Common myeloid progenitor, CD34-positive (primary cell): Measurements from ENCODE around the gene SCYGR7.

Experiments
- CTCF ChIA-PET: fragments of 350-600 bp; sonication (Branson Sonifier 250); formaldehyde crosslinking; loops from one replicate; lab custom pipeline; 2021; ENCODE audit warnings: antibody characterized with exemption; lab: Charles Lee
- POLR2A ChIA-PET: fragments of 350-600 bp; sonication (Branson Sonifier 250); formaldehyde crosslinking; loops from one replicate; lab custom pipeline; 2021; ENCODE audit warnings: antibody characterized with exemption; lab: Charles Lee
- DNase-seq, 3 donors: peaks; one replicate each; pipeline versions ENCODE4 v3.0.0 to v3.0.0-alpha.2; 2013
- H3K27ac ChIP-seq, 2 experiments: 1 replicate in 1 of 2; 2 replicates in 1 of 2; pipeline ENCODE4 v1.7.0; 2013; ENCODE audit warnings: inconsistent platforms in 2 of 2, low read length in 2 of 2, mild to moderate bottlenecking in 2 of 2, low read depth in 1 of 2, moderate library complexity in 1 of 2; ENCODE audit not compliant: severe bottlenecking in 2 of 2, insufficient read depth in 1 of 2, poor library complexity in 1 of 2
- H3K27me3 ChIP-seq, 5 experiments: replicated peaks in 2 of 5; 1 replicate in 3 of 5; 2 replicates in 2 of 5; pipeline versions ENCODE4 v1.6.1 to v1.7.0; 2013; ENCODE audit warnings: low read length in 4 of 5, mild to moderate bottlenecking in 2 of 5, moderate library complexity in 2 of 5, inconsistent platforms in 1 of 5; ENCODE audit not compliant: insufficient read depth in 5 of 5, control insufficient read depth in 4 of 5
- H3K36me3 ChIP-seq, 4 experiments: 1 replicate in 2 of 4; 2 replicates in 2 of 4; pipeline versions ENCODE4 v1.6.1 to v1.7.0; 2013; ENCODE audit warnings: low read length in 3 of 4, control low read depth in 1 of 4, mild to moderate bottlenecking in 1 of 4; ENCODE audit not compliant: control insufficient read depth in 4 of 4, insufficient read depth in 4 of 4
- H3K4me1 ChIP-seq, 4 experiments: 1 replicate in 3 of 4; 2 replicates in 1 of 4; pipeline versions ENCODE4 v1.6.1 to v1.7.1; 2013; ENCODE audit warnings: low read length in 3 of 4, mild to moderate bottlenecking in 3 of 4, control low read depth in 1 of 4, inconsistent platforms in 1 of 4, moderate library complexity in 1 of 4; ENCODE audit not compliant: control insufficient read depth in 4 of 4, insufficient read depth in 4 of 4; ENCODE audit errors: control extremely low read depth in 1 of 4
- H3K4me3 ChIP-seq, 7 experiments: 1 replicate in 4 of 7; 2 replicates in 3 of 7; pipeline versions ENCODE4 v1.5.1 to v1.7.0; 2013; ENCODE audit warnings: mild to moderate bottlenecking in 7 of 7, low read length in 6 of 7, moderate library complexity in 6 of 7, inconsistent platforms in 2 of 7, low read depth in 2 of 7, control low read depth in 1 of 7; ENCODE audit not compliant: insufficient read depth in 4 of 7, control insufficient read depth in 1 of 7; ENCODE audit errors: extremely low read depth in 1 of 7
- H3K9me3 ChIP-seq, 5 experiments: 1 replicate in 4 of 5; 2 replicates in 1 of 5; pipeline versions ENCODE4 v1.6.1 to v1.7.1; 2013; ENCODE audit warnings: low read length in 4 of 5, mild to moderate bottlenecking in 2 of 5, inconsistent platforms in 1 of 5, low read depth in 1 of 5, moderate library complexity in 1 of 5; ENCODE audit not compliant: control insufficient read depth in 4 of 5, insufficient read depth in 2 of 5; ENCODE audit errors: control extremely low read depth in 1 of 5
- WGBS: methylation state at CpG from one replicate; pipeline ENCODE4 v1.1.5; 2013; ENCODE audit not compliant: insufficient coverage; 5-methylcytosine and 5-hydroxymethylcytosine counted together

Gene SCYGR7

DNA sequence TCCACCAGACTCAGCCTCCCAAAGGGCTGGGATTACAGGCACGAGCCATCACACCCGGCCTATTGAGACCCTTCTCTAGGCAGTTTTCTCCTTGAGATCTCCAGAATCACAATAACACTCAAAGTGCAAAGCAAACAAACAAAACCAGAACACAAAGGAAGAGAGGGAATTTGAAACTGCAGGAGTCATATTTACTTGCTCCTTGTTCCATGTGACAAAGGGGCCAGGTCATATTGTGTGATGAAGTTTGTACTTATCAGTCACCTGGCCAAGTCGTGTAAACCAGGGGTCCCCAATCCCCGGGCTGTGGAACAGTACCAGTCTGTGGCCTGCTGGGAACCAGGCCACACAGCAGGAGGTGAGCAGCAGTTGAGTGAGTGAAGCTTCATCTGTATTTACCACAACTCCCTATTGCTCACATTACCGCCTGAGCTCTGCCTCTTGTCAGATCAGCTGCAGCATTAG is 44.1 kb downstream of the SCYGR7 start:
- no peaks in the 10 kb centered on the region for H3K27me3 ChIP-seq
- no peaks in the 10 kb centered on the region for H3K36me3 ChIP-seq
- no peak overlapping the region for H3K4me3 ChIP-seq
- 96% methylated on average over 3 of the region's 5 CpGs for WGBS
- no peaks in the 10 kb centered on the region for H3K9me3 ChIP-seq
- POLR2A ChIA-PET = no interaction called here
- CTCF ChIA-PET = no interaction called here
- no peak overlapping the region for H3K27ac ChIP-seq
- H3K4me1 ChIP-seq = no peaks in the 10 kb centered on the region
- DNase-seq = no peak

DNA sequence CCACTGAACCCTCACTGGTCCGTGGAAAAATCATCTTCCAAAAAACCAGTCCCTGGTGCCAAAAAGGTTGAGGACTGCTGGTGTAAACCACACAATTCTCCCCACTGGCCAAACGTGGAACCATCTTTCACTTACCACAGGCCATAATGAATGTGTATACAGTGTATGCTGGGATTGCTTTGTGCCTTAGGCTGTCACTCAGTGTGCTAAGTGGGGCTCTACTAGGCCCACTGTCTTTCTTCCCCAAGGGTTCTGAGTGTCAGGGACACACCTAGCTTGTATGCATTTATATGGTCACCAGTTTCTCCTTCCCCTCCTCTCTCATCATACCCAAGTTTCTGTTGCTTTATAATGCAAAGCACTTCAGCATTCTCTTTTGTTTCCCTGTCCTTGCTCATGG is 44.8 kb downstream of the SCYGR7 start:
- 100% methylated on average over 1 of the region's 2 CpGs for WGBS

DNA sequence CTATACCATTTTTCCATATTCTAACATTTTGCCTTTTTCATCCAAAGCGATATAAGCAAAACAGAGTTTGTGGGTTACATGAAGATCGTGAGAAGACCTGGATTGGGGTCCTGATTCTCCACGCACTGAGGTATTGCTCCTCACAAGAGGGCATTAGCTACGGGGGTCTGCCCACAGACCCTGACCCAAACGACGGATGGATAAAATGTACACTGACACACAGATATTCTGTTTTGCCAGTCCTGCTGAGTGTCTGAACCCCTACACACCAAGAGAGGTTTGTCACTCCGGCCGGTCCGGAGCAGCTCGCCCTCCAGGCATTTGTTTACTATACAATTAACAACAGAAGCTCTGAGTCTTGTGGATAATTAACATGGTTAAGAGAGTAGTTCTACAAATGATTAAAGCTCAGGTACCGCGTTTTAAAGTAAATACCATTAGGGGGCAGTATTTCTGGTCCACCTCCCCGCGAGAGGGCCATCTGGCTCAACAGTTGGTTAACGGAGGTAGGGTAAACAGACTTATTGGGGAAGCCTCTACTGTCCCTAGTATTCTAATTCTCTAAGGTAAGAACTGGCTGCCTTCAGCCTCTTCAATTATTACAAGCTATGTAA is 46.0 kb downstream of the SCYGR7 start:
- H3K4me1 ChIP-seq = no peaks in the 10 kb centered on the region
- no peaks in the 10 kb centered on the region for H3K27me3 ChIP-seq
- no peak overlapping the region for H3K27ac ChIP-seq
- no peak for DNase-seq
- WGBS = 79% methylated on average over 7 of the region's 15 CpGs
- ChIA-PET CTCF (interaction anchor here (0.6 kb wide), 1 partner anchor 60 kb away, joined by 3 read pairs; no protein-coding TSS in a partner anchor), POLR2A (no interaction called here)
- no peaks in the 10 kb centered on the region for H3K9me3 ChIP-seq
- H3K4me3 ChIP-seq = no peak overlapping the region
- H3K36me3 ChIP-seq = no peaks in the 10 kb centered on the region

More for the DNA sequence above, 44.8 kb downstream of the SCYGR7 start:
- no peaks in the 10 kb centered on the region for H3K9me3 ChIP-seq
- no peaks in the 10 kb centered on the region for H3K27me3 ChIP-seq
- POLR2A ChIA-PET = no interaction called here
- no peaks in the 10 kb centered on the region for H3K36me3 ChIP-seq
- DNase-seq = no peak
- H3K27ac ChIP-seq = no peak overlapping the region
- no peaks in the 10 kb centered on the region for H3K4me1 ChIP-seq
- CTCF ChIA-PET = interaction anchor here (0.6 kb wide), 1 partner anchor 33 kb away, joined by 3 read pairs; no protein-coding TSS in a partner anchor
- no peak overlapping the region for H3K4me3 ChIP-seq

DNA sequence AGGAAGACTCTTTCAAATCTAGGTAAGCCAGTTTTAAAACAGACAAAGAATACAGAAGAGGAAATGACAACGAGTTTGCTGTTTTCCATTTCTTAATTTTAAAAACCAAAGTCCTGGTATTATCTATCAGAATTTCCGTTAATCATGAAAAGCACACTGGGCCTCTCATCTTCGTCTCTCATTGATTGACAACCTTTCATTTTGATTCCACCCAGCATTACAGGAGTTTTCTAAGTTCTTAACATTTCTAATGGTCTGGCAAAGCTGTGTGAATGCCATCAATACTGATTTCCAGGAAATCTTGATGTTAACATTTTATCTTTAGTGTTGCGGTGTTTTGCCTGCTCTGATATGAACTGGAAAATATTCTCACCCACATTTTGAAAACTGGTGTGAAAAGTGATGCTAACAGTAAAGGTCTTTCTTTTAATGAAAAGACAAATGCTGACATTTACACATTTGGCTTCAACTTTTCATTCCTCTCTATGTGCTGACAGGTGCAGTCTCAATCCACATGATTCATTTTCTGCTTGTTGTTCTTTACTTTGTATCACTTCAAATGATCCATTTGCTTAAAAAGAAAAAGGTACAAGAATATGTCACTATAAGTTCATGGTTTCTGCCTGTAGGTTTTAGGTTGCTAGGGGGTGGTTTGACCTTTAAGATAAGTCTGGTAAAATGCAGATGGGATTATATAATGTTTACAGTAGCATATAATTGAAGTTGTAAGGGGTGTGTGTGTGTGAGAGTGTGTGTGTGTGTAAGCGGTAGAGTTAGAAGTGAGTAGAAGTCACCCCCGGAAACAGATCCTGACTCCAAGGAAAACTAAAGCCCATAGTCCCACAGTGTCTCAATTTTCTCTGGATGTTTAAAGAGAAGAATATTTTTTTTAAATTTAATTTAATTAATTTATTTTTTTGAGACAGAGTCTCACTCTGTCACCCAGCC is 47.0 kb downstream of the SCYGR7 start:
- Histone ChIP-seq H3K9me3 (no peaks in the 10 kb centered on the region), H3K36me3 (no peaks in the 10 kb centered on the region), H3K4me1 (no peaks in the 10 kb centered on the region), H3K27me3 (no peaks in the 10 kb centered on the region), H3K27ac (no peak overlapping the region), H3K4me3 (no peak overlapping the region)
- 89% methylated on average over 3 of the region's 6 CpGs for WGBS
- DNase-seq = no peak
- CTCF ChIA-PET = no interaction called here
- POLR2A ChIA-PET = no interaction called here
